Astrocyte of the cerebellum (primary cell): ENCODE results near the gene FAM184A.
"Not testable (repeated sequence)": the region's sequence is repeated elsewhere in the genome, so short reads cannot be mapped to it uniquely, and the experiment has no call there.

Source experiments
- DNase-seq: peaks from one replicate; pipeline ENCODE4 v3.0.0-alpha.2; 2011; ENCODE audit warnings: low read depth
- H3K4me3 ChIP-seq: 2 replicates; pipeline ENCODE4 v1.5.1; 2011; ENCODE audit warnings: mild to moderate bottlenecking, low read depth, low read length, moderate library complexity
- CTCF ChIP-seq: IDR thresholded peaks from 2 replicates; pipeline ENCODE4 v1.5.1; 2012; ENCODE audit warnings: low read length, low read depth, moderate library complexity, mild to moderate bottlenecking; ENCODE audit errors: missing control alignments
- in situ Hi-C: cut with HindIII; loops from 2 replicates; pipeline ENCODE4 v1.10.0; 2017; ENCODE audit warnings: low sequenced_read_pairs

The FAM184A gene

GRCh38 chr6:119025793-119026192 lies 52.7 kb downstream of the FAM184A start:
- in situ Hi-C loops, result no loop called here

GRCh38 chr6:119024111-119024510 lies 54.4 kb downstream of the FAM184A start:
- in situ Hi-C loops, result no loop called here
- no peak for TF ChIP-seq CTCF
- DNase-seq, result no peak
- no peak overlapping the region for H3K4me3 ChIP-seq

More at GRCh38 chr6:119025793-119026192, 52.7 kb downstream of the FAM184A start:
- DNase-seq, result no peak
- H3K4me3 ChIP-seq, result no peak overlapping the region
- TF ChIP-seq CTCF, result no peak

- in situ Hi-C loops, result no loop called here
- no peak for DNase-seq
- TF ChIP-seq CTCF, result no peak
- H3K4me3 ChIP-seq, result no peak overlapping the region
These were observed 55.7 kb downstream of the FAM184A start for GRCh38 chr6:119022796-119023195.

GRCh38 chr6:119020597-119021561 lies 57.6 kb downstream of the FAM184A start:
- in situ Hi-C loops, result no loop called here
- no peak for DNase-seq
- no peak for TF ChIP-seq CTCF
- H3K4me3 ChIP-seq, result no peak overlapping the region

- DNase-seq, in situ Hi-C loops, H3K4me3 ChIP-seq: not testable (repeated sequence)
These were observed 63.3 kb downstream of the FAM184A start for GRCh38 chr6:119015165-119015564.

GRCh38 chr6:119012521-119012920 lies 65.9 kb downstream of the FAM184A start:
- TF ChIP-seq CTCF, result no peak
- no peak overlapping the region for H3K4me3 ChIP-seq
- in situ Hi-C loops, result no loop called here
- DNase-seq, result no peak

- H3K4me3 ChIP-seq, DNase-seq, in situ Hi-C loops: not testable (repeated sequence)
These were observed 69.2 kb downstream of the FAM184A start for GRCh38 chr6:119009266-119009665.
